LoVo (cell line): ENCODE measurements around the gene SALL3.
"Not testable (repeated sequence)": the region's sequence is repeated elsewhere in the genome, so short reads cannot be mapped to it uniquely, and the experiment has no call there.

Experiments
- DNase-seq: peaks from one replicate; pipeline ENCODE4 v3.0.0-alpha.2; 2016; ENCODE audit warnings: low spot score

Gene SALL3

GRCh38 chr18:78979730-78980278 is at the start of gene SALL3:
Gene SALL3, plus strand, starts transcription at chr18:78979818. Its CDS starts 457 bp downstream, at chr18:78980275.
- DNase-seq, result no peak

GRCh38 chr18:78932281-78932680 is 47.3 kb upstream of the SALL3 start:
- DNase-seq, result no peak

- DNase-seq, result no peak
These were observed 45.6 kb upstream of the SALL3 start for GRCh38 chr18:78934003-78934402.

GRCh38 chr18:78934551-78935225 is 44.9 kb upstream of the SALL3 start:
- DNase-seq, result no peak

GRCh38 chr18:78935406-78935805 is 44.2 kb upstream of the SALL3 start:
- no peak for DNase-seq

GRCh38 chr18:78936251-78937005 is 43.2 kb upstream of the SALL3 start:
- DNase-seq, result no peak

GRCh38 chr18:78937166-78937565 is 42.5 kb upstream of the SALL3 start:
- no peak for DNase-seq

GRCh38 chr18:78939105-78939504 is 40.5 kb upstream of the SALL3 start:
- no peak for DNase-seq

- DNase-seq, result no peak
These were observed 39.7 kb upstream of the SALL3 start for GRCh38 chr18:78939734-78940494.

GRCh38 chr18:78942236-78942635 is 37.4 kb upstream of the SALL3 start:
- DNase-seq, result not testable (repeated sequence)

GRCh38 chr18:78945628-78946027 is 34.0 kb upstream of the SALL3 start:
- no peak for DNase-seq

- no peak for DNase-seq
These were observed 32.3 kb upstream of the SALL3 start for GRCh38 chr18:78947291-78947690.

GRCh38 chr18:78948221-78948620 is 31.4 kb upstream of the SALL3 start:
- no peak for DNase-seq

- DNase-seq, result no peak
These were observed 30.9 kb upstream of the SALL3 start for GRCh38 chr18:78948707-78949106.

GRCh38 chr18:78949216-78949615 is 30.4 kb upstream of the SALL3 start:
- DNase-seq, result no peak

- no peak for DNase-seq
These were observed 29.2 kb upstream of the SALL3 start for GRCh38 chr18:78950386-78950785.

GRCh38 chr18:78953566-78953965 is 26.1 kb upstream of the SALL3 start:
- no peak for DNase-seq

- no peak for DNase-seq
These were observed 24.6 kb upstream of the SALL3 start for GRCh38 chr18:78955051-78955450.

GRCh38 chr18:78957140-78957539 is 22.5 kb upstream of the SALL3 start:
- DNase-seq, result no peak

- DNase-seq, result no peak
These were observed 18.9 kb upstream of the SALL3 start for GRCh38 chr18:78960709-78961108.

- no peak for DNase-seq
These were observed 17.5 kb upstream of the SALL3 start for GRCh38 chr18:78962098-78962497.

GRCh38 chr18:78964727-78965126 is 14.9 kb upstream of the SALL3 start:
- DNase-seq, result not testable (repeated sequence)

- no peak for DNase-seq
These were observed 14.4 kb upstream of the SALL3 start for GRCh38 chr18:78965260-78965659.
